ENCODE results near the gene CLK2.
"Not testable (repeated sequence)": the region's sequence is repeated elsewhere in the genome, so short reads cannot be mapped to it uniquely, and the experiment has no call there.

CLK2 gene

GRCh38 chr1:155295942-155296267 is 22.6 kb upstream of the CLK2 start:
- DNase-seq: no peak

- no peak for DNase-seq
These were observed 22.1 kb upstream of the CLK2 start for GRCh38 chr1:155295183-155295941.

- no peak for DNase-seq
These were observed 21.3 kb upstream of the CLK2 start for GRCh38 chr1:155294520-155295182.

- DNase-seq: no peak
These were observed 19.9 kb upstream of the CLK2 start for GRCh38 chr1:155293086-155293749.

GRCh38 chr1:155291006-155291405 is 17.7 kb upstream of the CLK2 start:
- not testable (repeated sequence) for DNase-seq

GRCh38 chr1:155287987-155288543 is 14.8 kb upstream of the CLK2 start:
- no peak for DNase-seq

- no peak for DNase-seq
These were observed 13.2 kb upstream of the CLK2 start for GRCh38 chr1:155286544-155286943.

- DNase-seq: no peak
These were observed 12.3 kb upstream of the CLK2 start for GRCh38 chr1:155285631-155286044.

- DNase-seq: no peak
These were observed 11.8 kb upstream of the CLK2 start for GRCh38 chr1:155285063-155285462.

- DNase-seq: no peak
These were observed 11.2 kb upstream of the CLK2 start for GRCh38 chr1:155284476-155284875.

GRCh38 chr1:155282488-155283091 is 9.3 kb upstream of the CLK2 start:
- no peak for DNase-seq

GRCh38 chr1:155279268-155279667 is 6.0 kb upstream of the CLK2 start:
- DNase-seq: no peak

- DNase-seq: no peak
These were observed 5.4 kb upstream of the CLK2 start for GRCh38 chr1:155278689-155279160.

GRCh38 chr1:155277902-155278688 is 4.8 kb upstream of the CLK2 start:
- DNase-seq: peak; percentile 77

- peak; percentile 85 for DNase-seq
These were observed 4.0 kb upstream of the CLK2 start, which contains the start of gene HCN3 for GRCh38 chr1:155277070-155277901. Gene HCN3 (plus strand): TSS chr1:155277463. CDS start chr1:155277591, 128 bp downstream.

GRCh38 chr1:155272466-155273342 is 600 bp downstream of the CLK2 start:
- no peak for DNase-seq

GRCh38 chr1:155269381-155269780 is 3.9 kb downstream of the CLK2 start:
- no peak for DNase-seq

- no peak for DNase-seq
These were observed 4.7 kb downstream of the CLK2 start for GRCh38 chr1:155268630-155269029.

- no peak for DNase-seq
These were observed 5.9 kb downstream of the CLK2 start for GRCh38 chr1:155267373-155267772.

GRCh38 chr1:155266553-155266952 is 6.8 kb downstream of the CLK2 start:
- no peak for DNase-seq

All from effector CD4-positive, alpha-beta T cell (primary cell).